Vagina (tissue), 2 donors: ENCODE measurements around the gene DDIT3.

Experiments used
- POLR2A ChIP-seq, 2 donors: fragments of 450-650 bp; IDR thresholded peaks; one replicate each; pipeline ENCODE4 v1.6.1; 2017; ENCODE audit warnings: antibody characterized with exemption in 2 of 2, mild to moderate bottlenecking in 2 of 2, moderate library complexity in 2 of 2
- POLR2AphosphoS5 ChIP-seq, 2 donors: sonication (generic); formaldehyde crosslinking; IDR thresholded peaks; one replicate each; pipeline ENCODE4 v1.9.0; 2017; ENCODE audit warnings: antibody characterized with exemption in 2 of 2, mild to moderate bottlenecking in 2 of 2, low read depth in 1 of 2; ENCODE audit not compliant: insufficient read depth in 1 of 2
- TF ChIP-seq, protein P1 (sequence below), 3 experiments: fragments of 450-650 bp in 2 of 3; fragments of 200-600 bp in 1 of 3; sonication (generic) in 1 of 3; IDR thresholded peaks; one replicate each; pipeline ENCODE4 v1.5.1; 2017 to 2019; ENCODE audit warnings: antibody characterized with exemption in 3 of 3, mild to moderate bottlenecking in 2 of 3, moderate library complexity in 2 of 3

DNA sequence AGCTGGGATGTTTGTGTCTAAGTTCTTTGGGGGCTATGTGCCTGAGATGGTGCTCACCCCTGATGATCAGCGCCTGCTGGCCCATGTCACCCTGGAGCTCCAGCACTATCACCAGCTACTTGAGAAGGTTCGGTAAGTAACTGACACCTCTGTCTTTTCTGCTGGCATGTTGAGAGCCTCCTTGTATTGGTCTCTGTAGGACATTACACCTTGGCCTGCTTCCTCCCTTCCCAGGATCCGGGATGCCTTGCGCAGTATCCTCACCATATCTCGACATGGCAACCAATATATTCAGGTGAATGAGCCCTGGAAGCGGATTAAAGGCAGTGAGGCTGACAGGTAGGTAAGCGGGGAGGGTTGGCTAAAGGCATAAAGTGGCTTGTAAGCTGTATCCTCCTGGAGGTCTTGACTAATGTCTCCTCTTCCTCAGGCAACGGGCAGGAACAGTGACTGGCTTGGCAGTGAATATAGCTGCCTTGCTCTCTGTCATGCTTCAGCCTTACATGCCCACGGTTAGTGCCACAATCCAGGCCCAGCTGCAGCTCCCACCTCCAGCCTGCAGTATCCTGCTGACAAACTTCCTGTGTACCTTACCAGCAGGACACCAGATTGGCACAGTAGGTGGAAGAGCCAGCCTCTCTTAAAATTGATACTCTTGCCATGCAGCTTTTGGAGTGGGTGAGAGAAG lies 5.5 kb downstream of the DDIT3 start:
- TF ChIP-seq, protein P1, sequence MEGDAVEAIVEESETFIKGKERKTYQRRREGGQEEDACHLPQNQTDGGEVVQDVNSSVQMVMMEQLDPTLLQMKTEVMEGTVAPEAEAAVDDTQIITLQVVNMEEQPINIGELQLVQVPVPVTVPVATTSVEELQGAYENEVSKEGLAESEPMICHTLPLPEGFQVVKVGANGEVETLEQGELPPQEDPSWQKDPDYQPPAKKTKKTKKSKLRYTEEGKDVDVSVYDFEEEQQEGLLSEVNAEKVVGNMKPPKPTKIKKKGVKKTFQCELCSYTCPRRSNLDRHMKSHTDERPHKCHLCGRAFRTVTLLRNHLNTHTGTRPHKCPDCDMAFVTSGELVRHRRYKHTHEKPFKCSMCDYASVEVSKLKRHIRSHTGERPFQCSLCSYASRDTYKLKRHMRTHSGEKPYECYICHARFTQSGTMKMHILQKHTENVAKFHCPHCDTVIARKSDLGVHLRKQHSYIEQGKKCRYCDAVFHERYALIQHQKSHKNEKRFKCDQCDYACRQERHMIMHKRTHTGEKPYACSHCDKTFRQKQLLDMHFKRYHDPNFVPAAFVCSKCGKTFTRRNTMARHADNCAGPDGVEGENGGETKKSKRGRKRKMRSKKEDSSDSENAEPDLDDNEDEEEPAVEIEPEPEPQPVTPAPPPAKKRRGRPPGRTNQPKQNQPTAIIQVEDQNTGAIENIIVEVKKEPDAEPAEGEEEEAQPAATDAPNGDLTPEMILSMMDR (IDR thresholded peaks at IDR 0.05) = no peak
- TF ChIP-seq POLR2A (IDR thresholded peaks at IDR 0.05) (no peak), POLR2AphosphoS5 (IDR thresholded peaks at IDR 0.05; ENCODE audit: insufficient read depth in 1 of 2, low read depth in 1 of 2) (no peak)
